K562 (cell line): Measurements from ENCODE around the gene HCFC1R1. TPM values are rescaled to one million over a fixed set of nuclear protein-coding genes. Genes with fewer than 3 reads are reported as not detected.
A peak's percentile ranks its signal among the peaks of the same experiment; 100 is the strongest.

Source experiments
- ATAC-seq: fragments of 200-7000 bp; cut with Tn5 transposase; 3 replicates; pipeline ENCODE4 v1.9.1; 2020; ENCODE audit warnings: moderate library complexity
- BruUV-seq: library from RNA; stranded (reverse); fragments of 400-500 nt; replicated peaks from 2 replicates; lab custom pipeline; 2021; lab: Mats Ljungman, UMichigan
- CTCF ChIA-PET: fragments of 300-600 bp; formaldehyde crosslinking; extraction: SDS; loops from one replicate; lab custom pipeline; 2021; ENCODE audit warnings: low intra/inter-chr PET ratio; lab: Yijun Ruan, JAX
- POLR2A ChIA-PET: fragments of 300-600, 350-650 bp; sonication (Branson Sonifier 250); formaldehyde crosslinking; extraction: SDS; loops from one replicate; lab custom pipeline; 2021; ENCODE audit warnings: antibody characterized with exemption, inconsistent platforms; lab: Yijun Ruan, JAX
- DNase-seq, 4 experiments: peaks; one replicate each; pipeline versions ENCODE4 v3.0.0 to v3.0.0-alpha.2; 2011 to 2018; ENCODE audit warnings: low spot score in 3 of 4, mixed read lengths in 3 of 4; ENCODE audit errors: extremely low read depth in 1 of 4
- FAIRE-seq: peaks from 2 replicates; lab custom pipeline; 2011; peaks lifted over from hg19 to GRCh38; lab: Jason Lieb, UNC
- H2AFZ ChIP-seq: 2 replicates; pipeline ENCODE4 v1.6.0; 2011; ENCODE audit warnings: low read depth, low read length, control low read depth, inconsistent platforms
- H3K27ac ChIP-seq: fragments of 200-600 bp; 3 replicates; pipeline ENCODE4 v1.8.0; 2011; ENCODE audit warnings: low read depth, mild to moderate bottlenecking, control low read depth, inconsistent platforms, low read length, moderate library complexity, mixed read lengths; ENCODE audit errors: extremely low read depth
- H3K27me3 ChIP-seq, 2 experiments: fragments of 300-600 bp in 1 of 2; 2 replicates in 1 of 2; 3 replicates in 1 of 2; pipeline versions ENCODE4 v1.6.0 to v1.8.0; 2011; ENCODE audit warnings: inconsistent platforms in 2 of 2, low read length in 2 of 2, mild to moderate bottlenecking in 1 of 2, mixed read lengths in 1 of 2, moderate library complexity in 1 of 2; ENCODE audit not compliant: control insufficient read depth in 2 of 2, insufficient read depth in 2 of 2
- H3K36me3 ChIP-seq: fragments of 300-600 bp; 3 replicates; pipeline ENCODE4 v1.8.0; 2011; ENCODE audit warnings: mild to moderate bottlenecking, low read length, inconsistent platforms; ENCODE audit not compliant: control insufficient read depth, insufficient read depth
- H3K4me1 ChIP-seq, 2 experiments: fragments of 200-600 bp in 1 of 2; replicated peaks in 1 of 2; 2 replicates in 1 of 2; 3 replicates in 1 of 2; pipeline versions ENCODE4 v1.5.1 to v1.8.0; 2011; ENCODE audit warnings: inconsistent platforms in 2 of 2, low read length in 2 of 2, mild to moderate bottlenecking in 1 of 2, mixed read lengths in 1 of 2, moderate library complexity in 1 of 2; ENCODE audit not compliant: control insufficient read depth in 2 of 2, insufficient read depth in 2 of 2
- H3K4me2 ChIP-seq: 2 replicates; pipeline ENCODE4 v1.6.1; 2011; ENCODE audit warnings: low read length, control low read depth, inconsistent platforms, mixed read lengths; ENCODE audit not compliant: insufficient read depth
- H3K4me3 ChIP-seq: fragments of 200-600 bp; sonication (generic), shearing (Covaris generic); 2 replicates; pipeline ENCODE4 v1.5.1; 2016; ENCODE audit warnings: control low read depth, inconsistent platforms
- H3K79me2 ChIP-seq: fragments of 200-600 bp; 3 replicates; pipeline ENCODE4 v1.8.0; 2011; ENCODE audit warnings: low read length, inconsistent platforms; ENCODE audit not compliant: control insufficient read depth, insufficient read depth
- H3K9ac ChIP-seq, 2 experiments: 2 replicates each; pipeline versions ENCODE4 v1.6.0 to v1.6.1; 2011; ENCODE audit warnings: low read depth in 2 of 2, low read length in 2 of 2, control low read depth in 1 of 2, inconsistent platforms in 1 of 2, mild to moderate bottlenecking in 1 of 2, mixed read lengths in 1 of 2; ENCODE audit not compliant: insufficient read depth in 1 of 2
- H3K9me1 ChIP-seq: one replicate; pipeline ENCODE4 v1.6.0; 2011; ENCODE audit warnings: inconsistent platforms, mild to moderate bottlenecking, low read length, moderate library complexity; ENCODE audit not compliant: control insufficient read depth, insufficient read depth
- H3K9me3 ChIP-seq: replicated peaks from 2 replicates; pipeline ENCODE4 v1.5.1; 2011; ENCODE audit warnings: low read depth, low read length, inconsistent platforms; ENCODE audit not compliant: control insufficient read depth, insufficient read depth
- H4K20me1 ChIP-seq: replicated peaks from 2 replicates; pipeline ENCODE4 v1.6.1; 2011; ENCODE audit warnings: low read length, inconsistent platforms, mixed read lengths; ENCODE audit not compliant: control insufficient read depth, insufficient read depth
- ARID1B ChIP-seq: fragments of 450-650 bp; IDR thresholded peaks from 2 replicates; pipeline ENCODE4 v1.6.1; 2016; ENCODE audit warnings: antibody characterized with exemption, mild to moderate bottlenecking, inconsistent platforms
- ATF4 ChIP-seq: fragments of 450-650 bp; formaldehyde crosslinking; IDR thresholded peaks from 2 replicates; pipeline ENCODE4 v1.4.0; 2022; ENCODE audit warnings: mild to moderate bottlenecking, moderate library complexity
- ETV1 ChIP-seq: fragments of 450-650 bp; conservative IDR thresholded peaks from 2 replicates; pipeline ENCODE4 v1.6.1; 2016; ENCODE audit warnings: missing genetic modification characterization, control low read depth, low read depth, missing compliant biosample characterization
- GATAD2A ChIP-seq: fragments of 450-650 bp; IDR thresholded peaks from 2 replicates; pipeline ENCODE4 v1.6.1; 2017
- HIVEP1 ChIP-seq: fragments of 250-450 bp; sonication (Bioruptor Pico); IDR thresholded peaks from 2 replicates; pipeline ENCODE4 v1.4.0; 2020; ENCODE audit warnings: mild to moderate bottlenecking
- KLF1 ChIP-seq: fragments of 450-650 bp; IDR thresholded peaks from 2 replicates; pipeline ENCODE4 v1.6.1; 2016; ENCODE audit warnings: missing genetic modification characterization, missing compliant biosample characterization
- KLF16 ChIP-seq: IDR thresholded peaks from 2 replicates; pipeline ENCODE4 v1.6.1; 2016; ENCODE audit warnings: antibody characterized with exemption
- MYC ChIP-seq, 2 experiments: fragments of 250-450 bp in 1 of 2; sonication (Bioruptor Pico) in 1 of 2; IDR thresholded peaks; 2 replicates each; pipeline versions ENCODE4 v1.5.1 to v1.6.1; 2012 to 2021; ENCODE audit warnings: low read depth in 2 of 2, borderline replicate concordance in 1 of 2, improper control_type of control experiment in 1 of 2, low read length in 1 of 2, mild to moderate bottlenecking in 1 of 2, moderate library complexity in 1 of 2
- NR2C2 ChIP-seq, 2 experiments: fragments of 200-800 bp in 1 of 2; sonication (Bioruptor generic) in 1 of 2; sonication (generic) in 1 of 2; formaldehyde crosslinking in 1 of 2; IDR thresholded peaks; 2 replicates each; pipeline versions ENCODE4 v1.6.1 to v1.8.0; 2016 to 2022; ENCODE audit warnings: mild to moderate bottlenecking in 1 of 2, missing compliant biosample characterization in 1 of 2, missing genetic modification characterization in 1 of 2, missing genetic modification reagents in 1 of 2
- NR4A1 ChIP-seq, 2 experiments: fragments of 250-450 bp in 1 of 2; fragments of 450-650 bp in 1 of 2; sonication (Bioruptor Pico) in 1 of 2; IDR thresholded peaks; 2 replicates each; pipeline versions ENCODE4 v1.4.0 to v1.6.1; 2016 to 2020; ENCODE audit warnings: mild to moderate bottlenecking in 2 of 2, missing compliant biosample characterization in 1 of 2, missing genetic modification characterization in 1 of 2, moderate library complexity in 1 of 2
- POLR2AphosphoS2 ChIP-seq: IDR thresholded peaks from 2 replicates; pipeline ENCODE4 v1.6.1; 2012; ENCODE audit warnings: low read length, improper control_type of control experiment
- TAF1 ChIP-seq: IDR thresholded peaks from 2 replicates; pipeline ENCODE4 v1.6.1; 2011; ENCODE audit warnings: mild to moderate bottlenecking, low read length, moderate library complexity; ENCODE audit not compliant: insufficient read depth, control insufficient read depth, severe bottlenecking; ENCODE audit errors: extremely low read depth
- TAL1 ChIP-seq: fragments of 450-650 bp; IDR thresholded peaks from 2 replicates; pipeline ENCODE4 v1.6.1; 2016; ENCODE audit warnings: mild to moderate bottlenecking
- ZNF165 ChIP-seq: fragments of 250-450 bp; sonication (Bioruptor Pico); IDR thresholded peaks from 2 replicates; pipeline ENCODE4 v1.4.0; 2020; ENCODE audit warnings: borderline replicate concordance
- ZNF24 ChIP-seq: fragments of 450-650 bp; IDR thresholded peaks from 2 replicates; pipeline ENCODE4 v1.6.1; 2016
- ZNF41 ChIP-seq: fragments of 250-450 bp; sonication (Bioruptor Pico); conservative IDR thresholded peaks from 2 replicates; pipeline ENCODE4 v1.4.0; 2020; ENCODE audit warnings: mild to moderate bottlenecking
- ZNF77 ChIP-seq: fragments of 250-450 bp; sonication (Bioruptor Pico); IDR thresholded peaks from 2 replicates; pipeline ENCODE4 v1.5.0; 2020
- WGBS: fragments of 100-300 bp; shearing (Covaris generic); methylation state at CpG from one replicate; pipeline ENCODE4 v1.1.6; 2016; ENCODE audit warnings: low coverage, mixed read lengths; ENCODE audit not compliant: insufficient coverage; ENCODE audit errors: missing lambda C conversion rate; 5-methylcytosine and 5-hydroxymethylcytosine counted together
- in situ Hi-C: fragments of 300-500 bp; cut with MboI; formaldehyde crosslinking; loops from 4 replicates; pipeline ENCODE4 v1.15.0; 2018; ENCODE audit warnings: inconsistent platforms, mixed read lengths
- intact Hi-C: fragments of 100-400 bp; cut with micrococcal nuclease; formaldehyde crosslinking; loops from 2 replicates; pipeline ENCODE4 v1.14.2; 2022
- polyA plus RNA-seq, 8 experiments: library from polyadenylated mRNA; depleted of rRNA in 4 of 8; stranded (reverse) in 5 of 8; unstranded in 3 of 8; fragments of >200 nt; fragmentation: Nextera tagmentation in 2 of 8; fragmentation: Illumina TruSeq in 1 of 8; extraction: Ambion mirVana in 2 of 8; extraction: Trizol in 1 of 8; gene quantifications; 2 replicates each; pipeline versions ENCODE4 v1.2.1 to v1.2.3, GENCODE V29; 2011 to 2014; ENCODE audit warnings: inconsistent platforms in 1 of 8, missing spikeins in 1 of 8
- total RNA-seq, 7 experiments: library from RNA; depleted of rRNA in 6 of 7; stranded (reverse); fragments of >200 nt in 6 of 7; fragmentation: Illumina TruSeq in 2 of 7; extraction: Trizol in 2 of 7; gene quantifications; 2 replicates each; pipeline versions ENCODE4 v1.2.1 to v1.2.3, GENCODE V29; 2011 to 2021; ENCODE audit warnings: low replicate concordance in 1 of 7
- TF ChIP-seq, protein P1 (sequence below): IDR thresholded peaks from 2 replicates; pipeline ENCODE4 v1.6.1; 2014; ENCODE audit warnings: antibody characterized with exemption

The HCFC1R1 gene
- total and polyA plus RNA-seq, 9 of the 15 experiments (the other 6 are each of a cell fraction or from before 2014, with no cell fraction given): 2.2 to 29.0 (median 11.2) TPM

DNA sequence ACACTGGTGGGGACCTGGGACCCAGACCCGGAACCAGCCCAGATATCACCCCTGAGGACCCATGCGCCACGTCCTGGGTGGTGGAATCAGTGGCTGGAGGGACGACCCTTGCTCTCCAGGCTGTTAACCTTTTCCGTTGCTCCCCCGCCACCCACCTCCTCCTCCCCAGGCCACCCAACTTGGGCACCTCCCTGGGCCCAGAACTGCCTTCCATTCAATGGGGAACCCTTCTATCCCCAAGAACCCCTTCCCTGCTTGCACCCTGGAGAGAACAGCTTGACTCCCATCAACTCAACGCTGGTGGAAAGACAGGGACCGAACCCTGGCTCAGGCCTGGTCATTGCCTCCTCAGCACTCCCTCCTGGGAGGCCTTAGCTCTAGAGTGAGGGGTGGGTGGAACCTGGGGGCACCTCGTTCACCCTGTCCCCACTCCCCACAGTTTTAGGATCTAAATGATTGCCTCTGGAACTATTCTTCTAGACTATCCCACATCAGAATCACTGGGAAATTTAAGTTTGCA lies 36.0 kb upstream of the HCFC1R1 start (continued):
- TF ChIP-seq NR4A1 (CRISPR knock-in tag; IDR thresholded peaks at IDR 0.05): no peak
- 0 out of 2 replicates have a peak, but pooled peaks have one; percentile 45 for TF ChIP-seq NR4A1 (tag; IDR thresholded peaks at IDR 0.05)
- TF ChIP-seq ZNF24: no peak
- TF ChIP-seq ETV1 (tag): no peak
- TF ChIP-seq ZNF165: no peak
- TF ChIP-seq HIVEP1 (CRISPR knock-in tag): no peak
- TF ChIP-seq ZNF77 (CRISPR knock-in tag): no peak
- TF ChIP-seq NR2C2 (CRISPR knock-in tag; IDR thresholded peaks at IDR 0.05): no peak
- peak; percentile 55 for TF ChIP-seq NR2C2 (tag; IDR thresholded peaks at IDR 0.05)
- no peak for TF ChIP-seq ARID1B

DNA sequence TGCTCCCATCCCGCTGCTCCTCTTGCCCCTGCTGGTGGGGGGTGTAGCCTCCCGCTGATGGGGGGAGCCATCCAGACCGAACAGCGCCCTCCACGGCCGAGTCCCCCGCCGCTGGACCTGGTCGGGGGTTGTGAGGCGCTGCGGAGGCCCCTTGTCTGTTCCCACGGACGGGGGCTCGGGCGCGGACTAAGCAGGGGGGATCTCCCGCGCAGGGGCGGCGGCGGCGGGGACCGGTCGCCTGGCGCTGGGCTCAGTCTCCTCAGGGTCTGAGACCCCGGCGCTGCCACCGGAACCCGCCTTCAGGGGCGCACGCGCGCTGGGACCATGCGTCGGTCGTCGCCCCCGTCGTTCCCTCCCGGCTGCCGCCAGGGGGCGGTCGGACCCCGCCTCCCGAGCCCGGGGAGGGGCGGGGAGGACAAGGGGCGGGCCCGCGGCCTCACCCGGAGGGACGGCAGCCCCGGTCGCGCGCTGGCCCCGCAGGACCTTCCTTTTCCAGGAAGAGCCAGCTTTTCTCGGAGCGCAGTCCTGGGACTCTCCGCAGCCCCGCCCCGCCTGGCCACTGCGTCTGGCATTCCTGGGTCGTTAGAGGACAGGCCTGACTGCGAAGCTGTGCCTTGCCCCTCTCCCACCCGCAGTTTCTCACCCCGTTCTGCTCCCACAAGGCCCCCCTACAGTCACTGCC lies 35.4 kb upstream of the HCFC1R1 start:
- Histone ChIP-seq H3K9me3 (no peaks in the 10 kb centered on the region), H3K4me1 (peaks cover 8 to 38% of the 10 kb centered on the region in 2 experiments), H3K27ac (peak overlapping the region; percentile 83), H3K79me2 (peaks cover 2% of the 10 kb centered on the region; the same call in 2 of the 3 replicates), H4K20me1 (0 out of 2 replicates have a peak, but pooled peaks cover 3% of the 10 kb centered on the region), H3K36me3 (no peaks in the 10 kb centered on the region), H3K4me3 (peak overlapping the region; percentile 93), H3K27me3 (no peaks in the 10 kb centered on the region), H3K9me1 (peaks cover 4% of the 10 kb centered on the region), H2AFZ (peak overlapping the region; percentile 97), H3K4me2 (peak overlapping the region; percentile 93), H3K9ac (peak overlapping the region; percentile 85 to 97)
- CTCF ChIA-PET: interaction anchor here (0.6 to 2.6 kb wide), 9 partner anchors 27 to 1194 kb away, joined by 3 to 20 read pairs (median 4); no protein-coding TSS in a partner anchor
- intact Hi-C loops: loop anchor here (1.0 to 10.0 kb wide), 4 partner anchors 28 to 116 kb away; no protein-coding TSS in a partner anchor
- 0% methylated on average over 29 of the region's 67 CpGs for WGBS
- peak; percentile 95 for ATAC-seq
- no TSS peak for BruUV-seq
- peak; percentile 93 to 98 (median 96) for DNase-seq
- in situ Hi-C loops: no loop called here
- POLR2A ChIA-PET: interaction anchor here (0.6 to 1.2 kb wide), 8 partner anchors 11 to 109 kb away, joined by 3 to 4 read pairs (median 3); no protein-coding TSS in a partner anchor
- FAIRE-seq: peak; percentile 46
- TF ChIP-seq TAF1 (no peak), ZNF41 (CRISPR knock-in tag) (no peak), MYC (IDR thresholded peaks at IDR 0.05; ENCODE audit: low read depth, low read length) (peak; percentile 79), MYC (CRISPR knock-in tag; IDR thresholded peaks at IDR 0.05; ENCODE audit: borderline replicate concordance, low read depth) (no peak), KLF1 (0 out of 2 replicates have a peak, but pooled peaks have one; percentile 56), ATF4 (CRISPR knock-in tag) (no peak), POLR2AphosphoS2 (no peak), KLF16 (0 out of 2 replicates have a peak, but pooled peaks have one; percentile 14), TAL1 (no peak), GATAD2A (peak; percentile 11; the same call in 1 of the 2 replicates)
- TF ChIP-seq, protein P1, sequence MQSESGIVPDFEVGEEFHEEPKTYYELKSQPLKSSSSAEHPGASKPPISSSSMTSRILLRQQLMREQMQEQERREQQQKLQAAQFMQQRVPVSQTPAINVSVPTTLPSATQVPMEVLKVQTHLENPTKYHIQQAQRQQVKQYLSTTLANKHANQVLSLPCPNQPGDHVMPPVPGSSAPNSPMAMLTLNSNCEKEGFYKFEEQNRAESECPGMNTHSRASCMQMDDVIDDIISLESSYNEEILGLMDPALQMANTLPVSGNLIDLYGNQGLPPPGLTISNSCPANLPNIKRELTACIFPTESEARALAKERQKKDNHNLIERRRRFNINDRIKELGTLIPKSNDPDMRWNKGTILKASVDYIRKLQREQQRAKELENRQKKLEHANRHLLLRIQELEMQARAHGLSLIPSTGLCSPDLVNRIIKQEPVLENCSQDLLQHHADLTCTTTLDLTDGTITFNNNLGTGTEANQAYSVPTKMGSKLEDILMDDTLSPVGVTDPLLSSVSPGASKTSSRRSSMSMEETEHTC: no peak
